ENCODE data around the gene ZNF678. TPM values are rescaled to one million over a fixed set of nuclear protein-coding genes. Genes with fewer than 3 reads are reported as not detected.
"Not testable (repeated sequence)": the region's sequence is repeated elsewhere in the genome, so short reads cannot be mapped to it uniquely, and the experiment has no call there.

ZNF678 gene
- total and polyA plus RNA-seq, 2 donors (not counting 1 experiment from before 2014, with no cell fraction given): 2.2 to 7.3 TPM

GRCh38 chr1:227673441-227673840 lies 110.1 kb downstream of the ZNF678 start:
- H3K27me3 ChIP-seq (ENCODE audit: control insufficient read depth, insufficient read depth, low read length): no peaks in the 10 kb centered on the region
- no peaks in the 10 kb centered on the region for H4K20me1 ChIP-seq (ENCODE audit: control insufficient read depth, extremely low read depth, insufficient read depth, low read length)
- no peak overlapping the region for H3K4me2 ChIP-seq (ENCODE audit: extremely low read depth, insufficient read depth, low read length)
- no peaks in the 10 kb centered on the region for H3K36me3 ChIP-seq (ENCODE audit: control insufficient read depth, insufficient read depth, low read length)
- no peak overlapping the region for H3K4me3 ChIP-seq (replicated peaks in 1 of 4; ENCODE audit: control extremely low read depth in 1 of 4, insufficient read depth in 1 of 4, low read depth in 3 of 4, low read length in 4 of 4)
- no peaks in the 10 kb centered on the region for H3K4me1 ChIP-seq (ENCODE audit: control insufficient read depth, extremely low read depth, insufficient read depth, low read length)
- H3K9ac ChIP-seq (ENCODE audit: insufficient read depth, low read length): no peak overlapping the region
- DNase-seq (ENCODE audit: low read depth in 2 of 2): no peak
- no peak overlapping the region for H2AFZ ChIP-seq (ENCODE audit: low read length)
- TF ChIP-seq CTCF (conservative IDR thresholded peaks at IDR 0.05 in 1 of 2, IDR thresholded peaks at IDR 0.05 in 1 of 2; ENCODE audit: low read depth in 1 of 2, low read length in 2 of 2): no peak
- TF ChIP-seq EZH2 (IDR thresholded peaks at IDR 0.05; ENCODE audit: low read length, missing control alignments): no peak
- no peaks in the 10 kb centered on the region for H3K79me2 ChIP-seq (ENCODE audit: control insufficient read depth, insufficient read depth, low read length)
- H3K27ac ChIP-seq (ENCODE audit: insufficient read depth, low read length): no peak overlapping the region
- H3K9me3 ChIP-seq (ENCODE audit: control insufficient read depth, insufficient read depth, low read depth, low read length): no peaks in the 10 kb centered on the region

- no peaks in the 10 kb centered on the region for H3K79me2 ChIP-seq (ENCODE audit: control insufficient read depth, insufficient read depth, low read length)
- no peak for DNase-seq (ENCODE audit: low read depth in 2 of 2)
- no peak overlapping the region for H3K4me3 ChIP-seq (replicated peaks in 1 of 4; ENCODE audit: control extremely low read depth in 1 of 4, insufficient read depth in 1 of 4, low read depth in 3 of 4, low read length in 4 of 4)
- H3K4me2 ChIP-seq (ENCODE audit: extremely low read depth, insufficient read depth, low read length): no peak overlapping the region
- no peaks in the 10 kb centered on the region for H3K4me1 ChIP-seq (ENCODE audit: control insufficient read depth, extremely low read depth, insufficient read depth, low read length)
- TF ChIP-seq CTCF (conservative IDR thresholded peaks at IDR 0.05 in 1 of 2, IDR thresholded peaks at IDR 0.05 in 1 of 2; ENCODE audit: low read depth in 1 of 2, low read length in 2 of 2) (no peak), EZH2 (IDR thresholded peaks at IDR 0.05; ENCODE audit: low read length, missing control alignments) (no peak)
- no peaks in the 10 kb centered on the region for H3K27me3 ChIP-seq (ENCODE audit: control insufficient read depth, insufficient read depth, low read length)
- no peak overlapping the region for H2AFZ ChIP-seq (ENCODE audit: low read length)
- no peaks in the 10 kb centered on the region for H4K20me1 ChIP-seq (ENCODE audit: control insufficient read depth, extremely low read depth, insufficient read depth, low read length)
- no peaks in the 10 kb centered on the region for H3K36me3 ChIP-seq (ENCODE audit: control insufficient read depth, insufficient read depth, low read length)
- no peaks in the 10 kb centered on the region for H3K9me3 ChIP-seq (ENCODE audit: control insufficient read depth, insufficient read depth, low read depth, low read length)
- no peak overlapping the region for H3K27ac ChIP-seq (ENCODE audit: insufficient read depth, low read length)
- H3K9ac ChIP-seq (ENCODE audit: insufficient read depth, low read length): no peak overlapping the region
Observed at GRCh38 chr1:227685807-227686206, 122.5 kb downstream of the ZNF678 start.

- Histone ChIP-seq H3K79me2 (ENCODE audit: control insufficient read depth, insufficient read depth, low read length) (no peaks in the 10 kb centered on the region), H3K9ac (ENCODE audit: insufficient read depth, low read length) (no peak overlapping the region), H3K27me3 (ENCODE audit: control insufficient read depth, insufficient read depth, low read length) (no peaks in the 10 kb centered on the region), H3K4me3 (replicated peaks in 1 of 4; ENCODE audit: control extremely low read depth in 1 of 4, insufficient read depth in 1 of 4, low read depth in 3 of 4, low read length in 4 of 4) (no peak overlapping the region), H2AFZ (ENCODE audit: low read length) (no peak overlapping the region), H4K20me1 (ENCODE audit: control insufficient read depth, extremely low read depth, insufficient read depth, low read length) (no peaks in the 10 kb centered on the region), H3K27ac (ENCODE audit: insufficient read depth, low read length) (no peak overlapping the region), H3K4me2 (ENCODE audit: extremely low read depth, insufficient read depth, low read length) (no peak overlapping the region), H3K4me1 (ENCODE audit: control insufficient read depth, extremely low read depth, insufficient read depth, low read length) (no peaks in the 10 kb centered on the region), H3K36me3 (ENCODE audit: control insufficient read depth, insufficient read depth, low read length) (no peaks in the 10 kb centered on the region), H3K9me3 (ENCODE audit: control insufficient read depth, insufficient read depth, low read depth, low read length) (no peaks in the 10 kb centered on the region)
- TF ChIP-seq CTCF (conservative IDR thresholded peaks at IDR 0.05 in 1 of 2, IDR thresholded peaks at IDR 0.05 in 1 of 2; ENCODE audit: low read depth in 1 of 2, low read length in 2 of 2): no peak
- TF ChIP-seq EZH2 (IDR thresholded peaks at IDR 0.05; ENCODE audit: low read length, missing control alignments): no peak
- DNase-seq (ENCODE audit: low read depth in 2 of 2): no peak
Observed at GRCh38 chr1:227697321-227697864, 134.0 kb downstream of the ZNF678 start.

GRCh38 chr1:227701631-227702030 lies 138.3 kb downstream of the ZNF678 start:
- not testable (repeated sequence) for H3K4me1 ChIP-seq (ENCODE audit: control insufficient read depth, extremely low read depth, insufficient read depth, low read length); H3K36me3 ChIP-seq (ENCODE audit: control insufficient read depth, insufficient read depth, low read length); H4K20me1 ChIP-seq (ENCODE audit: control insufficient read depth, extremely low read depth, insufficient read depth, low read length); H3K79me2 ChIP-seq (ENCODE audit: control insufficient read depth, insufficient read depth, low read length); DNase-seq (ENCODE audit: low read depth in 2 of 2); H2AFZ ChIP-seq (ENCODE audit: low read length); H3K4me3 ChIP-seq (replicated peaks in 1 of 4; ENCODE audit: control extremely low read depth in 1 of 4, insufficient read depth in 1 of 4, low read depth in 3 of 4, low read length in 4 of 4); H3K9ac ChIP-seq (ENCODE audit: insufficient read depth, low read length); H3K27me3 ChIP-seq (ENCODE audit: control insufficient read depth, insufficient read depth, low read length); H3K9me3 ChIP-seq (ENCODE audit: control insufficient read depth, insufficient read depth, low read depth, low read length); H3K27ac ChIP-seq (ENCODE audit: insufficient read depth, low read length); H3K4me2 ChIP-seq (ENCODE audit: extremely low read depth, insufficient read depth, low read length)
